ENCODE data around the gene SHC3.

GRCh38 chr9:89104821-89105220 is 73.8 kb downstream of the SHC3 start:
- TF ChIP-seq CTCF (conservative IDR thresholded peaks at IDR 0.05 in 1 of 2, IDR thresholded peaks at IDR 0.05 in 1 of 2; ENCODE audit: extremely low read depth in 1 of 2, insufficient read depth in 1 of 2, low read depth in 1 of 2, low read length in 2 of 2) (no peak), EZH2 (IDR thresholded peaks at IDR 0.05; ENCODE audit: borderline replicate concordance, low read length) (no peak)

All from mammary epithelial cell (primary cell).